B cell (primary cell): ENCODE measurements around the gene APLN.

Experiments used
- EZH2 ChIP-seq: IDR thresholded peaks from 2 replicates; pipeline ENCODE4 v1.6.1; 2012; ENCODE audit warnings: borderline replicate concordance, low read depth, mild to moderate bottlenecking, moderate library complexity, low read length; ENCODE audit not compliant: insufficient read depth, poor library complexity, severe bottlenecking
- TF ChIP-seq, protein P1 (sequence below): fragments of 200-600 bp; IDR thresholded peaks from one replicate; pipeline ENCODE4 v1.8.0; 2022; ENCODE audit warnings: antibody characterized with exemption, mild to moderate bottlenecking

DNA sequence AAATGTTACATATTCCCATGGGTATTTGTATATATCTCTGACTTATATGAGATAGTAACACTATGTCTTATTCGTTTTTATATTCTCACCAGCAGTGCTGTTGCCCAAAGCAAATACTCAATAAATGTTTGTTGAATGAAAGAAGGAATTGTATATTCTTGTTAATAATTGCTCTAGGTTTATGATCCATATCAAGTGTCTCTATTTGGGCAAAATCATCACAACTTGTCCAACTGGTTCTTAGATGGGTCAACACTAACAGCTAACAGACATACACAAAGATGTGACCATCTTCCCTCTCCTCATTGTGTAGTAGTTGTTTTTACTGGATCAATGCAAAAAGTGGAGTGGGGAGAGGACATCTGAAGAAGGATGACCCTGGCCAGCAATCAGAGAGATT, 6.6 kb upstream of the APLN start:
- TF ChIP-seq, protein P1, sequence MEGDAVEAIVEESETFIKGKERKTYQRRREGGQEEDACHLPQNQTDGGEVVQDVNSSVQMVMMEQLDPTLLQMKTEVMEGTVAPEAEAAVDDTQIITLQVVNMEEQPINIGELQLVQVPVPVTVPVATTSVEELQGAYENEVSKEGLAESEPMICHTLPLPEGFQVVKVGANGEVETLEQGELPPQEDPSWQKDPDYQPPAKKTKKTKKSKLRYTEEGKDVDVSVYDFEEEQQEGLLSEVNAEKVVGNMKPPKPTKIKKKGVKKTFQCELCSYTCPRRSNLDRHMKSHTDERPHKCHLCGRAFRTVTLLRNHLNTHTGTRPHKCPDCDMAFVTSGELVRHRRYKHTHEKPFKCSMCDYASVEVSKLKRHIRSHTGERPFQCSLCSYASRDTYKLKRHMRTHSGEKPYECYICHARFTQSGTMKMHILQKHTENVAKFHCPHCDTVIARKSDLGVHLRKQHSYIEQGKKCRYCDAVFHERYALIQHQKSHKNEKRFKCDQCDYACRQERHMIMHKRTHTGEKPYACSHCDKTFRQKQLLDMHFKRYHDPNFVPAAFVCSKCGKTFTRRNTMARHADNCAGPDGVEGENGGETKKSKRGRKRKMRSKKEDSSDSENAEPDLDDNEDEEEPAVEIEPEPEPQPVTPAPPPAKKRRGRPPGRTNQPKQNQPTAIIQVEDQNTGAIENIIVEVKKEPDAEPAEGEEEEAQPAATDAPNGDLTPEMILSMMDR: no peak
- no peak for TF ChIP-seq EZH2
